Upper lobe of right lung (tissue), 1 donor: ENCODE data around the gene ANKRD24. TPM values are rescaled to one million over a fixed set of nuclear protein-coding genes. Genes with fewer than 3 reads are reported as not detected.
"Not testable (repeated sequence)": the region's sequence is repeated elsewhere in the genome, so short reads cannot be mapped to it uniquely, and the experiment has no call there.

Source experiments
- ATAC-seq: fragments of 200-7000 bp; cut with Tn5 transposase; one replicate; pipeline ENCODE4 v1.9.1; 2020; ENCODE audit warnings: mild to moderate bottlenecking, moderate library complexity
- DNase-seq: peaks from one replicate; pipeline ENCODE4 v3.0.0-alpha.2; 2020
- H3K27ac ChIP-seq: fragments of 200-600 bp; one replicate; pipeline ENCODE4 v1.8.0; 2022
- H3K27me3 ChIP-seq: fragments of 200-600 bp; one replicate; pipeline ENCODE4 v1.8.0; 2022; ENCODE audit warnings: mild to moderate bottlenecking
- H3K36me3 ChIP-seq: fragments of 200-600 bp; one replicate; pipeline ENCODE4 v1.8.0; 2022
- H3K4me1 ChIP-seq: fragments of 200-600 bp; one replicate; pipeline ENCODE4 v1.8.0; 2022
- H3K4me3 ChIP-seq: fragments of 200-600 bp; one replicate; pipeline ENCODE4 v1.8.0; 2022; ENCODE audit warnings: mild to moderate bottlenecking
- H3K9me3 ChIP-seq: fragments of 200-600 bp; one replicate; pipeline ENCODE4 v1.8.0; 2022
- intact Hi-C: fragments of 100-400 bp; cut with DNase I; formaldehyde crosslinking; loops from one replicate; pipeline ENCODE4 v1.11.0; 2022
- total RNA-seq: library from RNA; stranded (reverse); fragmentation: NEBNext Ultra II Directional; extraction: Animal tissue kit (Norgen Biotek cat#: 25700); gene quantifications from one replicate; pipeline ENCODE4 v1.2.1, GENCODE V29; 2021
- TF ChIP-seq, protein P1 (sequence below): fragments of 200-600 bp; IDR thresholded peaks from one replicate; pipeline ENCODE4 v1.8.0; 2022; ENCODE audit warnings: antibody characterized with exemption
- donor health status: DM: no; HTN: yes; CAD: no; lungs with severe emphysema.

The ANKRD24 gene
- total RNA-seq, 1 donor from 2014 or later, result 2.3 TPM

DNA sequence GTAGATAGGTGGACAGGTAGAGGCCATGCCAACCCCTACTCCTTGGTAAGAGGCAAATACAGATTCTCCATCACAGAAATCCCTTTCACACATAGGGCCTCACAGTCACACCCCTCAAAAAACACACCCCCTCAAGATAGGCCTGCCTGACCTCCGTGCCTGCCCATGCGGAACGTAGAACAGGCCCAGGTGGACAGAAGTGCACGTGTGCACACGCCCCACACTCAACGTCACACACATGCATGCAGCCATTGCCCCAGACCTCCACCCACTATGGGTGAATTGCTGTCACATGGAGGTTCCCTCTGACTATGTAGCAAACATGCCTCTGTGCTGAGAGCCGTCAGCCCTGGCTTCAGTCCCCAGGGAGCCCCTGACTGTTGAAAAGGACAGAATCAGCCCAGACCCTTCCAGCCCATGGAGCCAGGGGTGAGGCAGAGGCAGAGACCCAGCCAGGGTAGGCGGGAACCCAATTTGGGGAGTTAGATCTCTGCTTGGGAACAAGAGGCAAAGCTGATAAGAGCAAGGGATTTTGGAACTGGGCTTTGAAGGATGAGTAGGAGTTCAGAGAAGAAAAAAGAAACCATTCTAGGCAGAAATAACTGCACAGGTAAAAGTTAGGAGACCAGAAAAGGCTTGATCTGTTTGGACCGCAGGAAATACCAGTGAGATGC is 3.1 kb downstream of the ANKRD24 start:
- Histone ChIP-seq H3K4me3 (no peak overlapping the region), H3K9me3 (no peaks in the 10 kb centered on the region), H3K27me3 (no peaks in the 10 kb centered on the region), H3K36me3 (no peaks in the 10 kb centered on the region), H3K27ac (no peak overlapping the region), H3K4me1 (peaks cover 21% of the 10 kb centered on the region)
- ATAC-seq, result no peak
- TF ChIP-seq, protein P1, sequence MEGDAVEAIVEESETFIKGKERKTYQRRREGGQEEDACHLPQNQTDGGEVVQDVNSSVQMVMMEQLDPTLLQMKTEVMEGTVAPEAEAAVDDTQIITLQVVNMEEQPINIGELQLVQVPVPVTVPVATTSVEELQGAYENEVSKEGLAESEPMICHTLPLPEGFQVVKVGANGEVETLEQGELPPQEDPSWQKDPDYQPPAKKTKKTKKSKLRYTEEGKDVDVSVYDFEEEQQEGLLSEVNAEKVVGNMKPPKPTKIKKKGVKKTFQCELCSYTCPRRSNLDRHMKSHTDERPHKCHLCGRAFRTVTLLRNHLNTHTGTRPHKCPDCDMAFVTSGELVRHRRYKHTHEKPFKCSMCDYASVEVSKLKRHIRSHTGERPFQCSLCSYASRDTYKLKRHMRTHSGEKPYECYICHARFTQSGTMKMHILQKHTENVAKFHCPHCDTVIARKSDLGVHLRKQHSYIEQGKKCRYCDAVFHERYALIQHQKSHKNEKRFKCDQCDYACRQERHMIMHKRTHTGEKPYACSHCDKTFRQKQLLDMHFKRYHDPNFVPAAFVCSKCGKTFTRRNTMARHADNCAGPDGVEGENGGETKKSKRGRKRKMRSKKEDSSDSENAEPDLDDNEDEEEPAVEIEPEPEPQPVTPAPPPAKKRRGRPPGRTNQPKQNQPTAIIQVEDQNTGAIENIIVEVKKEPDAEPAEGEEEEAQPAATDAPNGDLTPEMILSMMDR, result no peak
- no peak for DNase-seq
- intact Hi-C loops, result no loop called here

DNA sequence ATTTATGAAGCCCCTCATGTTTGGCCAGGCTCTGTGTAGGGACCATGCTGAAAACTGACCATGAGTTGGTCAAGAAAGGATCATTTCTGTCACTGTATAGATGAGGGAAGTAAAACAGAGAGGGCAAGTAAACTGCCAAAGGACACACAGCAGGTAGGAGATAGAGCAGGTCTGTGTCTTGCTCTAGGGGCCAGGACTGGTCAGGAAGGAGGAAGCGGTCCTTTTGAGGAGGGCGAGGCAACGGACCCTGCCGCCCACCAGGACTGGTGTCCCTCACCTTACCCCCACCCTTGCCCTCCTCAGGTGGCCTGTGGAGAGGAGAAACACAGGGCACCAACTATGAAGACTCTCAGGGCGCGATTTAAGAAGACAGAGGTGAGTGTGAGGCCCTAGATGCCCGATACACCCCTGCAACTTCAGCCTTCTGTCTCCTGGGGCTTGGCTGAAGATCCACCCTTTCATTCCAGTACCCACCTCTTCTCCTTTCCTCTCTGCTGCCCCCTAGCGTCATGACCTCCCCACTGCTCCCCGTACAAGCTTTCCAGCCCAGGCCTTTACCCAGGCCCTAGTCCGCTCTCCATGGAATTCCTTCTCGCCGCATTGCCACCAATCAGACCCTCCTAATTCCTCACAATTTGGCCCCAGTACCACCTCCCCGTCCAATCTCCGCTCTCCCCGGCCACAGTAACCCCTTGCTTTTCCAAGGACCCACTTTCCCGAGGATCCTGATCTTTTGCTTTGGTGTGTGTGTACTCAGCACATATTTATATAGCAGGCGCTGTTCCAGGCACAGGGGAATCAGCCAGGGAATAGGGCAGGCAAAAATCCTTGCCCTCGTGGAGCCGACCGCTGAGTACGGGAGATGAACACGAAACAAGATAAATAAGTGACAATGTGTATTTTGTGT is 3.9 kb downstream of the ANKRD24 start:
- intact Hi-C loops, result no loop called here
- H3K27me3 ChIP-seq, result peaks cover 4% of the 10 kb centered on the region
- TF ChIP-seq, protein P1, result peak; percentile 69
- H3K4me3 ChIP-seq, result no peak overlapping the region
- DNase-seq (peak; percentile 80), ATAC-seq (peak; percentile 77)
- H3K4me1 ChIP-seq, result peaks cover 13% of the 10 kb centered on the region
- H3K36me3 ChIP-seq, result no peaks in the 10 kb centered on the region
- no peak overlapping the region for H3K27ac ChIP-seq
- H3K9me3 ChIP-seq, result no peaks in the 10 kb centered on the region

DNA sequence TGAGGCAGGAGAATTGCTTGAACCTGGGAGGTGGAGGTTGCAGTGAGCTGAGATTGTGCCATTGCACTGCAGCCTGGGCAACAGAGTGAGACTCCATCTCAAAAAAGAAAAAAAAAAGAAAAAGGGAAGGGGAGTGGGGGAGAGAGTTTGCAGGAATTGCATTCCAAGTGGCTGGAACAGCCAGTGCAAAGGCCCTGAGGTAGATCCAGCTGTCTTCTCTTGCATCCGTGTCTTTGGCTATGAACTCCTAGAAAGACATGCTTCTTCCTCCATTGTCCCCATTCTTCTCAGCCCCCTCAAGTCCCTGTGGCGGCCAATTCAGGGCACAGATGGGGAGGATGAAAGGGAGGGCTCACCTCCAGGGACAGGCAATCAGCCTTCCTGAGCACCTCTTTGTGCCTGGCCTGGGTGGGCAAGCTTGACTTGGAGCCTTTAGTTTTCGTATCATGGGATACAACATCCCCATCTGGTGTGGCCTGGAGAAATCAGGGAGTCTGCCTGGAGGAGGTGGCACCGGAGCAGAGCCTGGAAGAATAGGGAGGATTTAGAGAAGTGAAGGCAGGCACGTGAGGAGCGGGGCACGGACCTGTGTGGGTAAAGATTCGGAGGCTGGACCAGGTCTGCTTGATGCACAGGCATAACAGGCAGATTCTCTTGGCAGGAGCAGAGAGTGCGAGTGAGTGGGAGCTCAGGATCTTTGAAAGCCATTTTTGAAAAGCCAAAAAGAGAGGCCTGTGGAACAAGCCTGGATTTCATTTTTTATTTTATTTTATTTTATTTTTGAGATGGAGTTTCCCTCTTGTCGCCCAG is 5.0 kb downstream of the ANKRD24 start:
- intact Hi-C loops, result no loop called here
- TF ChIP-seq, protein P1, result no peak

DNA sequence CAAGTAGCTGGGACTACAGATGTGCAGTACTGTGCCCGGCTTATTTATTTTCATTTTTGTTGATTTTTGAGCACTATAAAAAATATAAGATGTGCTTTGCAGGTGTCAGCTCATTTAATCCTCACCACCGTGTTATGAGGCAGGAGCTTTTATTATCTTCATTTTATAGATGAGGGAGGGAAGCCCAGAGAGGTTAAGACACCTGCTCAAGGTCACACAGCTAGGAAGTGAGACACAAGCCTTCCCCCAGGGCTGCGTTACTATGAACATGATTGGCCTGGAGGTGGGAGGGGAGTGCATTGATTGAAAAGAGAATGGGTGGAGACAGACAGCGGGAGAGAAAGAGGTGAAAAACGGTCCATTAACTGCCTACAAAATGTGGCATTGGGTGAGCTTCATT is 7.2 kb downstream of the ANKRD24 start:
- no peak for DNase-seq
- no peak overlapping the region for H3K4me3 ChIP-seq
- TF ChIP-seq, protein P1, result no peak
- peaks cover 14% of the 10 kb centered on the region for H3K27me3 ChIP-seq
- intact Hi-C loops, result no loop called here
- no peaks in the 10 kb centered on the region for H3K9me3 ChIP-seq
- ATAC-seq, result no peak
- no peak overlapping the region for H3K27ac ChIP-seq
- no peaks in the 10 kb centered on the region for H3K4me1 ChIP-seq
- no peaks in the 10 kb centered on the region for H3K36me3 ChIP-seq

More for the DNA sequence above, 5.0 kb downstream of the ANKRD24 start:
- Histone ChIP-seq H3K4me1 (peaks cover 7% of the 10 kb centered on the region), H3K4me3 (no peak overlapping the region), H3K27ac (no peak overlapping the region), H3K9me3 (no peaks in the 10 kb centered on the region), H3K36me3 (no peaks in the 10 kb centered on the region), H3K27me3 (peaks cover 6% of the 10 kb centered on the region)
- no peak for ATAC-seq
- no peak for DNase-seq

DNA sequence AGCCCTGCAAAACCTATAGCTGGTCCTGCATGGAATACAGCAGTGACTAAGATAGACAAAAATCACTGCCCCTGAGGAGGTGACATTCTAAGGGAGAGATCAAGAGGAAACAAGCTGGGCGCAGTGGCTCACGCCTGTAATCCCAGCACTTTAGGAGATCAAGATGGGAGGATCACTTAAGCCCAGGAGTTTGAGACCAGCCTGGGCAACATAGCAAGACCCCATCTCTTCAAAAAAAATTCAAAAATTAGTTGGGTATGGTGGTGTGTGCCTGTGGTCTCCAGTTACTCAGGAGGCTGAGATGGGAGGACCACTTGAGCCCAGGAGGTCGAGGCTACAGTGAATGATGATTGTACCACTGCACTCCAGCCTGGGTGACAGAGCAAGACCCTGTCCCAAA is 10.0 kb downstream of the ANKRD24 start:
- H3K36me3 ChIP-seq, H3K4me1 ChIP-seq, ATAC-seq, H3K27ac ChIP-seq, intact Hi-C loops, DNase-seq, H3K9me3 ChIP-seq, H3K4me3 ChIP-seq: not testable (repeated sequence)
- H3K27me3 ChIP-seq, result peaks cover 41% of the 10 kb centered on the region
